Gastroesophageal sphincter (tissue), 3 donors: Measurements from ENCODE around the gene MIF4GD.

Source experiments
- EP300 ChIP-seq: sonication (generic); formaldehyde crosslinking; IDR thresholded peaks from one replicate; pipeline ENCODE4 v1.6.1; 2017; ENCODE audit warnings: antibody characterized with exemption, mild to moderate bottlenecking
- POLR2A ChIP-seq, 2 donors: fragments of 450-650 bp; IDR thresholded peaks; one replicate each; pipeline ENCODE4 v1.6.1; 2017; ENCODE audit warnings: antibody characterized with exemption in 2 of 2, mild to moderate bottlenecking in 2 of 2, moderate library complexity in 1 of 2
- POLR2AphosphoS5 ChIP-seq: sonication (generic); formaldehyde crosslinking; IDR thresholded peaks from one replicate; pipeline ENCODE4 v1.6.1; 2017; ENCODE audit warnings: antibody characterized with exemption
- TF ChIP-seq, protein P1 (sequence below), 4 experiments: fragments of 200-600 bp in 2 of 4; fragments of 450-650 bp in 2 of 4; sonication (generic) in 1 of 4; IDR thresholded peaks; one replicate each; pipeline ENCODE4 v1.5.1; 2017 to 2019; ENCODE audit warnings: antibody characterized with exemption in 4 of 4, mild to moderate bottlenecking in 2 of 4, moderate library complexity in 2 of 4

- no peak for TF ChIP-seq POLR2AphosphoS5
- TF ChIP-seq, protein P1, sequence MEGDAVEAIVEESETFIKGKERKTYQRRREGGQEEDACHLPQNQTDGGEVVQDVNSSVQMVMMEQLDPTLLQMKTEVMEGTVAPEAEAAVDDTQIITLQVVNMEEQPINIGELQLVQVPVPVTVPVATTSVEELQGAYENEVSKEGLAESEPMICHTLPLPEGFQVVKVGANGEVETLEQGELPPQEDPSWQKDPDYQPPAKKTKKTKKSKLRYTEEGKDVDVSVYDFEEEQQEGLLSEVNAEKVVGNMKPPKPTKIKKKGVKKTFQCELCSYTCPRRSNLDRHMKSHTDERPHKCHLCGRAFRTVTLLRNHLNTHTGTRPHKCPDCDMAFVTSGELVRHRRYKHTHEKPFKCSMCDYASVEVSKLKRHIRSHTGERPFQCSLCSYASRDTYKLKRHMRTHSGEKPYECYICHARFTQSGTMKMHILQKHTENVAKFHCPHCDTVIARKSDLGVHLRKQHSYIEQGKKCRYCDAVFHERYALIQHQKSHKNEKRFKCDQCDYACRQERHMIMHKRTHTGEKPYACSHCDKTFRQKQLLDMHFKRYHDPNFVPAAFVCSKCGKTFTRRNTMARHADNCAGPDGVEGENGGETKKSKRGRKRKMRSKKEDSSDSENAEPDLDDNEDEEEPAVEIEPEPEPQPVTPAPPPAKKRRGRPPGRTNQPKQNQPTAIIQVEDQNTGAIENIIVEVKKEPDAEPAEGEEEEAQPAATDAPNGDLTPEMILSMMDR (IDR thresholded peaks at IDR 0.05), result no peak
- TF ChIP-seq POLR2A (IDR thresholded peaks at IDR 0.05), result no peak
- no peak for TF ChIP-seq EP300
Observed at GRCh38 chr17:75266316-75267152, 4.5 kb downstream of the MIF4GD start.
